ENCODE data around the gene ZBBX.

The ZBBX gene

DNA sequence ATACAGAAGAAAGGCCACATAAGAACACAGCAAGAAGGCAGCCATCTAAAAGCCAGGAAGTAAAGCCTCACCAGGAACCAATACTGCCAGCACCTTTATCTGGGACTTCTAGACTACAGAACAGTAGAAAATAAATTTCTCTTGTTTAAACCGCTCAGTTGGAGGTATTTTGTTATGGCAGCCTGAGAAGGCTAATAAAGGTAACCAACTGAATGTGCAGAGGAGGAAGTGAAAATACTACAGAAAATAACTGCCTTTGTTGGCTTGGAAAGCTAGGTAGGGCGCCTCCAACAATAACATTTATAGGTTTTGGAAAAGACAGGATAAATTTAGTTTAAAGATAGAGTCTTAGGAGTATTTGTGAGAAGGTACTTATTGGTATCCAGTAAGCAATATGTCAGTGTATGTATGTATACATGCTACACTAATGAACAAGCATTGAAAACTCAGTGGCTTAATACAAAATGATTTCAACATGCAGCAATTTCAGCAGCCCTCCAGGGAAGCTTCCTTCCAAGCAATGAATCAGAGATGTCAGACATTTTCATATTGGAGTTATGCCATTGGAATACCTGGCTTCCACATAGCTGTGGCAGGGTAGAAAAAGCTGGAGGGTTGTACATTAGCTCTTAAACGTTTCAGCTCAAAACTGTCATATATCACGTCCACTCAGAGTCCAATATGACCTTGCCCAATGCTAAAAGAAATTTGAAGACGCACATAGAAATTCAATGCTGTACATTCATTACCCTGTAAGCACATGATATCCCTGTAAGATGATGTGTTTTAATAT is 48.9 kb downstream of the ZBBX start:
- Histone ChIP-seq H3K4me1 (no peaks in the 10 kb centered on the region), H3K27ac (no peak overlapping the region), H3K4me3 (no peak overlapping the region), H3K36me3 (no peaks in the 10 kb centered on the region), H3K27me3 (no peaks in the 10 kb centered on the region), H3K9me3 (no peaks in the 10 kb centered on the region)
- DNase-seq, result no peak
- TF ChIP-seq, protein P1, sequence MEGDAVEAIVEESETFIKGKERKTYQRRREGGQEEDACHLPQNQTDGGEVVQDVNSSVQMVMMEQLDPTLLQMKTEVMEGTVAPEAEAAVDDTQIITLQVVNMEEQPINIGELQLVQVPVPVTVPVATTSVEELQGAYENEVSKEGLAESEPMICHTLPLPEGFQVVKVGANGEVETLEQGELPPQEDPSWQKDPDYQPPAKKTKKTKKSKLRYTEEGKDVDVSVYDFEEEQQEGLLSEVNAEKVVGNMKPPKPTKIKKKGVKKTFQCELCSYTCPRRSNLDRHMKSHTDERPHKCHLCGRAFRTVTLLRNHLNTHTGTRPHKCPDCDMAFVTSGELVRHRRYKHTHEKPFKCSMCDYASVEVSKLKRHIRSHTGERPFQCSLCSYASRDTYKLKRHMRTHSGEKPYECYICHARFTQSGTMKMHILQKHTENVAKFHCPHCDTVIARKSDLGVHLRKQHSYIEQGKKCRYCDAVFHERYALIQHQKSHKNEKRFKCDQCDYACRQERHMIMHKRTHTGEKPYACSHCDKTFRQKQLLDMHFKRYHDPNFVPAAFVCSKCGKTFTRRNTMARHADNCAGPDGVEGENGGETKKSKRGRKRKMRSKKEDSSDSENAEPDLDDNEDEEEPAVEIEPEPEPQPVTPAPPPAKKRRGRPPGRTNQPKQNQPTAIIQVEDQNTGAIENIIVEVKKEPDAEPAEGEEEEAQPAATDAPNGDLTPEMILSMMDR (IDR thresholded peaks at IDR 0.05), result no peak
- intact Hi-C loops (cut with DNase I; ENCODE audit: low total_unique reads), result no loop called here

DNA sequence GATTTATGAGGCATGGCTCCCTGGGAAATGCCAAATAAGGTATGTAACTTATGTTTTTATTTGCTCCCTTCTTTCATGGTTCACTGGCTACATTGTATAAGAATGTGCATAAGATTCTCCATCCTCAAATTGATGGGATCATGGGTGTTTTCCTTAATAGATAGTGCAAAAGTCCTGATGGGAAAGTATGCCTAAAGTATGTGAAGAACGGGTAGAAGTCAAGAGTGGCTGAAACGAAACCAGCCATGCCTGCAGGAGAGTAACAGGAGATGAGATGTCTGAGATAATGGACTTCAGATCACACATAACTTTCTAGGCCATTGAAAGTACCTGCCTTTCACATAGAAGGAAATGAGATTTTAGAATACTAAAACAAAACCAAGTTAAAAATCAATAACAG is 56.5 kb downstream of the ZBBX start:
- H3K36me3 ChIP-seq, result no peaks in the 10 kb centered on the region
- H3K4me1 ChIP-seq, result no peaks in the 10 kb centered on the region
- no peak for DNase-seq
- H3K27me3 ChIP-seq, result no peaks in the 10 kb centered on the region
- H3K27ac ChIP-seq, result no peak overlapping the region
- TF ChIP-seq, protein P1 (IDR thresholded peaks at IDR 0.05), result no peak
- no peaks in the 10 kb centered on the region for H3K9me3 ChIP-seq
- no peak overlapping the region for H3K4me3 ChIP-seq
- intact Hi-C loops (cut with DNase I; ENCODE audit: low total_unique reads), result no loop called here

DNA sequence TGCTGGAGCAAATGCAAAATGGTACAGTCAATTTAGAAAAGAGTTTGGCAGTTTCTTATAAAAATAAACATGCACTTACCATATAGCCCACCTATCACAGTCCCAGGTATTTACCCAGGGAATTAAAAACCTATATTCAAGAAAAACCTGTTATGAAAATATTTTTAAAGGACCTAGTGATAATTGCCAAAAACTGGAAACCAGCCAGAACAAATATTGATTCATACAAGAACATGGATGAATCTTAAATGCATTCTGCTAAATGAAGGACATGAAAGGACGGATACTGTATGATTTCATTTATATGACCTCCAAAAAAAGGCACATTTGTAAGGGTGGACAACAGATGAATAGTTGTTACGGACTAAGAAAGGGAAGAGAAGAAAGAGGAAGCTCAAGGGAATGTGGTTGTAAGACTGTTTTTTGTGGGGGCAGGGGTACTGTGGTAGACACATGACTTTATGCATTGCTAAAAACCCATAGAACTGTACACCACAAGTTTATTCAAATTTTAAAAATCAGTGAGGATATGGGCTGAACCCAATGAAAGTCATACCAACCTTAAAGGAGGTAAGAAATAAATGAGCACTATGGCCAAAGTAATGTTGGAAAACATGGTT is 61.0 kb downstream of the ZBBX start:
- intact Hi-C loops (cut with DNase I; ENCODE audit: low total_unique reads), result no loop called here
- no peak overlapping the region for H3K27ac ChIP-seq
- H3K9me3 ChIP-seq, result no peaks in the 10 kb centered on the region
- TF ChIP-seq, protein P1 (IDR thresholded peaks at IDR 0.05), result no peak
- DNase-seq, result no peak
- H3K36me3 ChIP-seq, result no peaks in the 10 kb centered on the region
- no peaks in the 10 kb centered on the region for H3K4me1 ChIP-seq
- H3K27me3 ChIP-seq, result no peaks in the 10 kb centered on the region
- H3K4me3 ChIP-seq, result no peak overlapping the region

DNA sequence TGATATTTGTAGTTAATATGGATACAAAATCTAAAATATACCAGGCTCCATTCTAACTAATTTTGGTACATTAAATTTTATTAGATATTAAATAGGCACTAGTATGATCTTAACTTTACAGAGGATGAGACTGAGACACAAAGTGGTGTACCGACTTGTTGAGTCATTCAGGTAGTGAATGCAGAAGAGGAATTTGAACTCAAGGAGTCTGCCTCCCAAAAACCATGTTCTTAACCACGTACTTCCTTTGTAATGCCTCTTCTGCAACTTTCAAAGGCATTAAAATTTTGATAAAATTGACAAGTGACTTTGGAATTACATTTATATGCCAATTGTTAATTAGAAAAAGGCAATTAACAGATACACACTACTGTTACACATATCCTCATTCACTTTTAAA is 61.8 kb downstream of the ZBBX start:
- H3K9me3 ChIP-seq, result no peaks in the 10 kb centered on the region
- no peaks in the 10 kb centered on the region for H3K27me3 ChIP-seq
- H3K36me3 ChIP-seq, result no peaks in the 10 kb centered on the region
- H3K27ac ChIP-seq, result no peak overlapping the region
- TF ChIP-seq, protein P1 (IDR thresholded peaks at IDR 0.05), result no peak
- no peak for DNase-seq
- intact Hi-C loops (cut with DNase I; ENCODE audit: low total_unique reads), result no loop called here
- H3K4me1 ChIP-seq, result no peaks in the 10 kb centered on the region
- no peak overlapping the region for H3K4me3 ChIP-seq

DNA sequence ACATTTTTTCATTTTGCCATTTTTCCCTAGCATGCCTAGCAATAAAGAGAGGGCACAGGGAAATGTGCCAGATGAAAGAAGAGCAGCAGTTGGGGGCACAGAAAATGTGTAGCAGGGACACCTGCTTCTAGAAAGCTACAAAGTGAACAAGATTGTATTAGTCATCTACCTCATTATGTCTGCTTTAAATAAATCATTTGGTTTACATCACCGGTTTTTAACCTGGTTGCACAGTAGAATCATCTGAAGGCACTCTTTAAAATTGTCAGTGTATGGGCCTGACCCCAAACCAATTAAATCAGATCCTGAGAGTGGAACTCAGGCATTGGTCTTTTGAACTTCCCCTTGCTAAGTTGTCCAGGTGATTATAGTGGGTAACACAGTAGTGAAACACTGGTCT is 73.8 kb downstream of the ZBBX start:
- no peak overlapping the region for H3K4me3 ChIP-seq
- no peaks in the 10 kb centered on the region for H3K4me1 ChIP-seq
- no peaks in the 10 kb centered on the region for H3K36me3 ChIP-seq
- TF ChIP-seq, protein P1 (IDR thresholded peaks at IDR 0.05), result no peak
- intact Hi-C loops (cut with DNase I; ENCODE audit: low total_unique reads), result no loop called here
- H3K27ac ChIP-seq, result no peak overlapping the region
- peaks cover 0 to 3% (median 0%) of the 10 kb centered on the region in 3 donors for H3K9me3 ChIP-seq
- H3K27me3 ChIP-seq, result no peaks in the 10 kb centered on the region
- DNase-seq, result no peak

Data from tibial artery (tissue), 4 donors.